ENCODE measurements around the gene APBA1.
A peak's percentile ranks its signal among the peaks of the same experiment; 100 is the strongest.
"Not testable (repeated sequence)": the region's sequence is repeated elsewhere in the genome, so short reads cannot be mapped to it uniquely, and the experiment has no call there.

The APBA1 gene

GRCh38 chr9:69603656-69604055 lies 68.5 kb downstream of the APBA1 start:
- DNase-seq = no peak

- DNase-seq = no peak
Observed at GRCh38 chr9:69602773-69603172, 69.4 kb downstream of the APBA1 start.

- DNase-seq = no peak
Observed at GRCh38 chr9:69601698-69602097, 70.5 kb downstream of the APBA1 start.

- no peak for DNase-seq
Observed at GRCh38 chr9:69600314-69601047, 71.7 kb downstream of the APBA1 start.

- DNase-seq = no peak
Observed at GRCh38 chr9:69599232-69599971, 72.8 kb downstream of the APBA1 start.

- not testable (repeated sequence) for DNase-seq
Observed at GRCh38 chr9:69596906-69597305, 75.3 kb downstream of the APBA1 start.

- no peak for DNase-seq
Observed at GRCh38 chr9:69594180-69594579, 78.0 kb downstream of the APBA1 start.

GRCh38 chr9:69593756-69594155 lies 78.4 kb downstream of the APBA1 start:
- DNase-seq = no peak

GRCh38 chr9:69593301-69593700 lies 78.9 kb downstream of the APBA1 start:
- DNase-seq = no peak

GRCh38 chr9:69590266-69590665 lies 81.9 kb downstream of the APBA1 start:
- peak; percentile 19 to 83 for DNase-seq

- DNase-seq = no peak
Observed at GRCh38 chr9:69589156-69589555, 83.0 kb downstream of the APBA1 start.

GRCh38 chr9:69585571-69585970 lies 86.6 kb downstream of the APBA1 start:
- DNase-seq = no peak

- no peak for DNase-seq
Observed at GRCh38 chr9:69584759-69585158, 87.4 kb downstream of the APBA1 start.

GRCh38 chr9:69583645-69584234 lies 88.4 kb downstream of the APBA1 start:
- DNase-seq = no peak

GRCh38 chr9:69582544-69583297 lies 89.5 kb downstream of the APBA1 start:
- DNase-seq = no peak

- DNase-seq = no peak
Observed at GRCh38 chr9:69582018-69582417, 90.2 kb downstream of the APBA1 start.

- no peak for DNase-seq
Observed at GRCh38 chr9:69580582-69581214, 91.5 kb downstream of the APBA1 start.

- DNase-seq = peak in 1 of 2 experiments; percentile 44
Observed at GRCh38 chr9:69579760-69580581, 92.2 kb downstream of the APBA1 start.

GRCh38 chr9:69579032-69579758 lies 93.0 kb downstream of the APBA1 start:
- DNase-seq = no peak

GRCh38 chr9:69578026-69578425 lies 94.1 kb downstream of the APBA1 start:
- peak; percentile 7 to 58 for DNase-seq

GRCh38 chr9:69577123-69577522 lies 95.0 kb downstream of the APBA1 start:
- DNase-seq = no peak
